HG03558 (cell line): ENCODE data around the gene TTC31.
"Not testable (repeated sequence)": the region's sequence is repeated elsewhere in the genome, so short reads cannot be mapped to it uniquely, and the experiment has no call there.

ENCODE experiments used
- ATAC-seq: cut with Tn5 transposase; IDR thresholded peaks from one replicate; pipeline ENCODE4 v1.9.1; 2021; ENCODE audit warnings: moderate number of reproducible peaks; ENCODE audit not compliant: unreplicated experiment; ENCODE audit errors: extremely low read depth

Gene TTC31

DNA sequence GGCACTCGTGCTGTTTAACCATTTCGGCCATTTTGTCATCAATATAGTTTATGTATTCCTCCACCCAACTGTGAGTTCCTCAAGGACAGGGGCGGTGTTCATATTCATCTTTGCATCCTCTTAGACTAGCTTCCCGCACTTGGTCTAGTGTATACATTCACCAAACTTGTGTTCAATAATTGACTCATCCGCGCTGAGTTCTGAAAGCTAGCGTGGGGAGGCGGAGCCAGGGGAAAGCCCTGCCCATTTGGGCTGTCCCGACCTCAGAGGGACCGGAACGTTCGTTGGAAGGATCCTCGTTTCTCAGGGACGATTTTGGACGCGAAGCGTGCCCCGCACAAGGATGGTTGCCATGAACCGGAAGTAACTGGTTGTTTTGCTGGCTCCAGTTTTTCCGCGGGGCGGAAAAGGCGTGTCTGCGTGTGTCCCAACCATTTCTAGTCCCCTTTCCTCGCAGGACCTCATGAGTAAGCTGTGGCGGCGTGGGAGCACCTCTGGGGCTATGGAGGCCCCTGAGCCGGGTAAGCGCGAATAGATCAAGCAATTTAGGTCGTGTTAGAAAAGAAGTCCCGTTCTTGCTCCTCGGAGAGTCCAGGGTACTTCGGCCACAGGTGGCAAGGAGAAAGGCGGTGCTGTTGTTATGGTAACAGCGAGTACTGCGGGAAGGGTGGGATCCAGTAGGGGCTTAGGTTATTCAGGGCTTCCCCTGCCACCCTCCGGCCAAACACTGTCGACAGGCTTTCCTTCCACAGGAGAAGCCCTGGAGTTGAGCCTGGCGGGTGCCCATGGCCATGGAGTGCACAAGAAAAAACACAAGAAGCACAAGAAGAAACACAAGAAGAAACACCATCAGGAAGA is 28.0 kb upstream of the TTC31 start, which contains the start of gene INO80B:
Gene INO80B, plus strand, starts transcription at position 434 of the 858 bp plus-strand sequence. Its CDS starts 30 bp downstream, at position 464.
- peak; percentile 43 for ATAC-seq

DNA sequence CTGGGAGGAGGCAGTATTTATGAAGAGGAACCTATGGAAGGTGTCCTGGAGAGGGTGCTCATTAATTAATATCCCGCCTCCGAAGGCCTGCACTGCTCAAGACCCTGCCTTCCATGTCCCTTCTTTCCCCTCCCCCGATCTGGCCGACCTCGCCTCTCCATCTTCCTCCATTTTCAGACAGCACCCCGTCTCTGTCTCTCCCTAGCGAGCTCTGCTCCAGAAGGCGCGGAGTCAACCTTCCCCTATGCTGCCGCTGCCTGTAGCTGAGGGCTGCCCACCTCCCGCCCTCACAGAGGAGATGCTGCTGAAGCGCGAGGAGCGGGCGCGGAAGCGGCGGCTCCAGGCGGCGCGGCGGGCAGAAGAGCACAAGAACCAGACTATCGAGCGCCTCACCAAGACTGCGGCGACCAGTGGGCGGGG is 25.7 kb upstream of the TTC31 start:
- ATAC-seq: no peak

DNA sequence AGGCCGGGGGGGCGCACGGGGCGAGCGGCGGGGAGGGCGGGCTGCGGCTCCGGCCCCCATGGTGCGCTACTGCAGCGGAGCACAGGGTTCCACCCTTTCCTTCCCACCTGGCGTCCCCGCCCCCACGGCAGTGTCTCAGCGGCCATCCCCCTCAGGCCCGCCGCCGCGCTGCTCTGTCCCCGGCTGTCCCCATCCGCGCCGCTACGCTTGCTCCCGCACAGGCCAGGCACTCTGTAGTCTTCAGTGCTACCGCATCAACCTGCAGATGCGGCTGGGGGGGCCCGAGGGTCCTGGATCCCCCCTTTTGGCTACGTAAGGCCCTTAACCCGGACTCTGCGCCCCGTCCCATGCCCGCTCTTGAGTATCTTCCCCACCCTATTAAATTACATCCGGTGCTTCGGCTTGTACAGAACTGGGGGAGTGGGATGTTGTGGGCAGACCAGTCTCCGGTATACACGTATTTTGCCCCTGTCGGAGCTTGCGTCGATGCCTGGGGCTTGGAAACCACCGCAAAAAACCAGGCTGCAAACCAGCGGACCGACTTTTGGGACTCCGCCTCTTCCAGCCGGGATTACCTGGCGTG is 25.2 kb upstream of the TTC31 start:
- no peak for ATAC-seq

DNA sequence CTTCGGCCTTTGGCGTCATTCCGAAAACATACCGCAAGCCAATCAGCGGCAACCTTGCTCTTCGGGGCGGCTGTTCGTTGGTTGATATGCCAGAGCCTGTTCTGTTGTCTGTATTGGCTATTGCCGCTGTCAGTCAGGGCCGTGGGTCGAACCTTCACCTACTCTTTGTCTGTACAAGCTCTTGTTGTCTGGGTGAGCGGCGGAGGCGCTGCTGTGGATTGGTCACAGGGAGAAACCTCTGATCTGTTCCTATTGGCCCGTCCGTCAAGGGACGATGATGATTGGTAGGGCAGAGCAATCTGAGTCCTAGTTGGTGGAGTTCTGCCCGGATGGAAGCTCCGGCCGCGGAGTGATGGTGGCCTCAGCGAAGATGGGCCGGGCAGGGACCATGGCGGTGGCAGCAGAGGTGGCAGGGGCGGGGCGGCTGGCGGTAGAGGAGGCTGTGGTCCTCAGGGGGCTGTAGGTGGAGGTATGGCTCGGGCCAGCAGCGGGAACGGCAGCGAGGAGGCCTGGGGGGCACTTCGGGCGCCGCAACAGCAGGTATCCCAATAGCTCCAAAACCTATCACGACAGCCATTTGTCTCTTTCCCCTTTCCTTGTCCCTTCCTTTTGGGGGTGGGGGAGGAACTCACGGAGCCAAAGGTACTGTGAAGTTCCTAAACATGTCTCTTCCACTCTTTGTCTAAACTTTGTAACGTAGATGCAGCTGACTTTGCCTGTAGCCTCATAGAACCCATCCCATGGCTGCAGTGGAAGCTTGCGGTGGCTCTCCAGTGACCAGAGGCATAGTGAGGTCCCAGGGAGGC is 24.5 kb upstream of the TTC31 start, which contains the start of gene WBP1:
Gene WBP1, plus strand, starts transcription at position 307 of the 806 bp plus-strand sequence. Its CDS starts 165 bp downstream, at position 472.
- peak; percentile 75 for ATAC-seq

DNA sequence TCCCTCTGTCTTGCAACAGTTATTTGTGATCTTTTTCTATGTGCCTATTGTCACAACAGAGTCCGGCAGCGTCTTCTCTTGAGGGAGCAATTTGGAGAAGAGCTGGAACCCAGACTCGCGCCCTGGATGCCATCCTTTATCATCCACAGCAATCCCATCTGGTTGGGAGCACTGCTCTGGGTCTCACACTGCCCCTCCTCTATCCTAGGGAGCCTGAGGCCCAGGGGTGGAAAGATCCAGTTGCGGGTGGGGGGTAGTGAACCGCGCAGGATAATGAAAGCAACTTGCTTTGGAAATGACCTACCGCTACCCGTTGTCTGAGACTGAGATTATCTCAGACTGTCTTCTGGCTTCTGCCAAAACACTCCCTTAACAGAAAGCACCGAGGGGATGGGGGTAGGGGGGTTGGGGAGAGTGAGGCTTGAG is 23.9 kb upstream of the TTC31 start:
- no peak for ATAC-seq

DNA sequence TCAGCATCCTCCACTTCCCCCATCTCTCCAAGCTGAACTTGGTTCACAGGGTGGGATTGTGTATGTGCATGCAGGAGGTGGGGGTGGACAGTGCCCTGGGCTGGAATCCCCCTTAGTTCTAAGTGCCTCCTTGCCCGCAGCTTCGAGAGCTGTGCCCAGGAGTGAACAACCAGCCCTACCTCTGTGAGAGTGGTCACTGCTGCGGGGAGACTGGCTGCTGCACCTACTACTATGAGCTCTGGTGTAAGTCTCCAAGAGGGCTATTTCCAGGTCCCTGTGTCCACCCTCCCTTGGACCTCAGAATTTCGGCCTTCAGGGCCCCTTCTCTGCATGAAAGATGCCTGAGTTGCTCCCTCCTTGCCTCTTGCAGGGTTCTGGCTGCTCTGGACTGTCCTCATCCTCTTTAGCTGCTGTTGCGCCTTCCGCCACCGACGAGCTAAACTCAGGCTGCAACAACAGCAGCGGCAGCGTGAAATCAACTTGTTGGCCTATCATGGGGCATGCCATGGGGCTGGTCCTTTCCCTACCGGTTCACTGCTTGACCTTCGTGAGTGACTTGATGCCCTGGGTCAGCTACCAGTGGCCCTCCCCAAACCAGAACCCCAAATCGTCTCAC is 23.3 kb upstream of the TTC31 start:
- ATAC-seq: not testable (repeated sequence)

DNA sequence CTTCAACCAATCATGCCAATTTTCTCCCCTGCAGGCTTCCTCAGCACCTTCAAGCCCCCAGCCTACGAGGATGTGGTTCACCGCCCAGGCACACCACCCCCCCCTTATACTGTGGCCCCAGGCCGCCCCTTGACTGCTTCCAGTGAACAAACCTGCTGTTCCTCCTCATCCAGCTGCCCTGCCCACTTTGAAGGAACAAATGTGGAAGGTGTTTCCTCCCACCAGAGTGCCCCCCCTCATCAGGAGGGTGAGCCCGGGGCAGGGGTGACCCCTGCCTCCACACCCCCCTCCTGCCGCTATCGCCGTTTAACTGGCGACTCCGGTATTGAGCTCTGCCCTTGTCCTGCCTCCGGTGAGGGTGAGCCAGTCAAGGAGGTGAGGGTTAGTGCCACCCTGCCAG is 22.7 kb upstream of the TTC31 start:
- ATAC-seq: not testable (repeated sequence)

DNA sequence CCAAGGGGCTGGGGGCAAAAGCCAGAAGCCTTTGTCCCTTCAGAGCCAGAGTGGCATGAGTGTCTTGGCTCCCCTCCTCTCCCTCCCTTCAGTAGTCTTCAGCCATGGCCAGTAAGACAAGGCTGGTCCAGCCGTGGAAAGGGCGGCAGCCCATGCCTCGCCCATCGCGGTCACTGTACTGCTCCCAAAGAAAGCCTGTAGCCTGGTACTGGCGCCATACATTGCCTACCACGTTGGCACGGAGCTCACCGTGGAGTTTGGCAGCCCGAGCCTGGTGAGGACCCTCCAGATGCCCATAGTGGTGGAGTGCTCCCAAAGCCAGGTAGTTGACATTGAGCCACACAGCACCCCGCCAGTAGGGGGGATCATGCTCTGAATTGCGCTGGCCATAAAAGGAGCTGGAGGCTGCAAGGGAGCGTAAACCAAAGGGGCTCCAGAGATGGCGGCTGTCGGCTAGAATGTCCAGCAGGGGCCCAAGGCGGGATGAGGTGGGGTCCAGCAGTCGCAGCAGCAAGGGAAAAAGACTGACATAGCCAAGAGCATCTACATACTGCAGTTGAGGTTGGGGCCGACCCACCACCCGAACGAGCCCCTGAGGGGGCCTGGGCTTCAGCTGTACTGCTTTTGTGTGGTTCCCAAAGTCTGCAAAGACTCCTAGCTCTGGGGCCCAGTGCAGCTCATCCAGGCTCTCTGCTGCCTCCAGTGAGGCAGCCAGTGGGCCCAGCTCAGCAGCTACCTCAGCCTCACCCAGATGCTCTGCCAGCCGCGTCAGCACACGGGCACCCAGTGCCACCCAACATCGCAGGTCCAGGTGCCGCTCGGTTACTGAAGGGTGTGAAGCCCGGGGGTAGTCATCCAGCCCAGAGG is 21.5 kb upstream of the TTC31 start:
- ATAC-seq: no peak

DNA sequence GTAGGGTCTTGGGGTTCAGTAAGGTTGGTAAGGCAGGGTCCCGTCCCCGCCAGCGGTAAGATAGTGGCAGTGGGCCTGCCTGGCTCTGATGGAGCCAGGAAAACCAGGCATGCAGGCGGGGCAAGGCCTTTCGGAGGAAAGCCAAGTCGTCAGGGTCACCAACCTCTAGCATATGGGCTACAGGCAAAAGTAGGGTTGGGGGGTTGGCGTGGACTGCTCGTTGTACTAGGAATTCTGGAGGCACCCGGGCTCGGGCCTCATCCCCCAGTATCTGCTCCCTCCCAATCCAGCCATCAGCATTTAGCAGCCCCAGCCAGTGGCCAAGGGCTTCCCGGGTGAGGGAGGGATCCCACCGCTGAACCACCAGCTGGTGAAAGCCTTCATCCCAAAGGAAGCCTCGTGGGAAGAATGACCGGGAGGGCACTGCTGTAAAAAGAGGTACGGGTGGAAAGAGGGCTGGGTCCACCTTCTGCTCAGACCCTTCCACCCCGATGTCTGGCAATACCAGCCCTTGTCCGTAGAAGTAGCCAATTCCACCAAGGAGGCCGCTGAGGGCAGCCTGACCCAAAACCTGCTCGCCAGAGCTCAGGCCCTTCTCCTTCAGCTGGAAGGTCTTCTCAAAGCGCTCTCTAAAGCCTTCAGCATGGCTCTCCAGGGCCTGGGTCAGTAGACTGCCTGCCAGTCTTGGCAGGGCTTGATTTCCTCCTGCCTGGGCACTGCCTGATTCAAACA is 20.7 kb upstream of the TTC31 start:
- ATAC-seq: no peak

DNA sequence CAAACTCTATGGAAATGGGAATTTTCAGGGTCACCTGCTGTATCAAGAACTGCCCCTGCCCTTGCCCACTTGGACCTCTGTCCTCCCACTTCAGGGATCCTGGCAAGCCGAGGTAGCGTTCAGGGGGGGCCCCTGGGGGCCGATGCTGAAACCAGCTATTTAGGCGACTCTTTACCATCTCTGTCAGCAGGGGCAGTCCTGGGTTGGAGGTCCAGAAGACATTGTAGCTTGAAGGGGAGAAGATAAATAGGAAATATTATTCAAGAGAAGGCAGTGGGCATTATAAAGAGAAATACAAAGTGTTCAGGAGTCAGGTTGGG is 20.1 kb upstream of the TTC31 start:
- ATAC-seq: no peak

DNA sequence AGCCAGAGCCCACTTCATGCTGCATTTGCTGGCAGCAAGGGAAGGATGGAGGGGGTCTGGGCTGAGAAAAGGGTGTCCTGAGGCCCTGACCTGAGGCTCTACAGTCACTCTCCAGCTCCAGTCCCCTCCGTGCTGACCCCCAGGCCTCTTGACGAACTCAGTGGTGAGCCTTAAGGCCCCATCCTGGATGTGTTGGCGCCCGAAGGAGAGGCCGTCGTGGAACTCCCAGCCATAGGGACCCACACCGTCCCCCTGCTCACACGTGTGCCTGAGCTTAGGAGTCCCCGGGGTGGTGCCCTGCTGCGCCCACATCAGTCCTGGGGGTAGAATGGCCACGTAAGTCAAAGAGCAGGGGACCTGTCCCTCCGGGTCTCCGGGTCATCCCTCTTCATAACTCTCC is 18.5 kb upstream of the TTC31 start:
- no peak for ATAC-seq

DNA sequence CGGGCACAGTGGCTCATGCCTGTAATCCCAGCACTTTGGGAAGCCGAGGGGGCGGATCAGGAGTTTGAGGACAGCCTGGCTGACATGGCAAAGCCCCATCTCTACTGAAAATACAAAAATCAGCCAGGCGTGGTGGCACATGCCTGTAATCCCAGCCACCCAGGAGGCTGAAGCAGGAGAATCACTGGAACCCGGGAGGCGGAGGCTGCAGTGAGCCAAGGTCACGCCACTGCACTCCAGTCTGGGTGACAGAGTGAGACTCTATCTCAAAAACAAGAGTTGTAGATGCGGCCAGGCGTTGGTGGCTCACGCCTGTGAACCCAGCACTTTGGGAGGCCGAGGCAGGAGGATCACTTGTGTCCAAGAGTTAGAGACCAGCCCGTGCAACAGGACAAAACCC is 12.1 kb upstream of the TTC31 start:
- ATAC-seq: not testable (repeated sequence)

DNA sequence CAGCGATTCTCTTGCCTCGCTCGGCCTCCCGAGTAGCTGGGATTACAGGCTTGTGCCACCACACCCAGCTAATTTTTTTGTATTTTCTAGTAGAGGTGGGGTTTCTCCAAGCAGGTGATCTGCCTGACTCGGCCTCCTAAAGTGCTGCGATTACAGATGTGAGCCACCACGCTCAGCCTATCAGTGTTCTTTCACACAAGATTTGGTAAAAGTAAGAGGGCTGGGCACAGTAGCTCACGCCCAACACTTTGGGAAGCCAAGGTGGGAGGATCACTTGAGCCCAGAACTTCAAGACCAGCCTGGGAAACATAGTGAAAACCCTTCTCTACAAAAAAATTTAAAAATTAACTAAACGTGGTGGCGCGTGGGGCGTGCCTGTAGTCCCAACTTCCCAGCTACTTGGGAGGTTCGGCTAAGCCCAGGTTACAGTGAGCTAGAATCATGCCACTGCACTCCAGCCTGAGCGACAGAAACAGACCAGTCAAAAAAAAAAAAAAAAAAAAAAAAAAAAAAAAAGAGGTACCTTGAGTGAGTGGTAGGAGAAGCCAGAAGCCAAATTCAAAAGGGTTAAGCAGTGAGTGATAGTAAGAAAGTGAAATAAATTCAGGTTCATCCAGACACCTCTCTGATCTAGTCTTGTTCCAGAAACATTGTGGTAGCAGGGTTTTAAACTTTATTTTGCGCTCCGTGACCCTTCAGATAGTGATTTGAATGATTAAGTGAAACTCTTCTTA is 11.4 kb upstream of the TTC31 start:
- no peak for ATAC-seq

DNA sequence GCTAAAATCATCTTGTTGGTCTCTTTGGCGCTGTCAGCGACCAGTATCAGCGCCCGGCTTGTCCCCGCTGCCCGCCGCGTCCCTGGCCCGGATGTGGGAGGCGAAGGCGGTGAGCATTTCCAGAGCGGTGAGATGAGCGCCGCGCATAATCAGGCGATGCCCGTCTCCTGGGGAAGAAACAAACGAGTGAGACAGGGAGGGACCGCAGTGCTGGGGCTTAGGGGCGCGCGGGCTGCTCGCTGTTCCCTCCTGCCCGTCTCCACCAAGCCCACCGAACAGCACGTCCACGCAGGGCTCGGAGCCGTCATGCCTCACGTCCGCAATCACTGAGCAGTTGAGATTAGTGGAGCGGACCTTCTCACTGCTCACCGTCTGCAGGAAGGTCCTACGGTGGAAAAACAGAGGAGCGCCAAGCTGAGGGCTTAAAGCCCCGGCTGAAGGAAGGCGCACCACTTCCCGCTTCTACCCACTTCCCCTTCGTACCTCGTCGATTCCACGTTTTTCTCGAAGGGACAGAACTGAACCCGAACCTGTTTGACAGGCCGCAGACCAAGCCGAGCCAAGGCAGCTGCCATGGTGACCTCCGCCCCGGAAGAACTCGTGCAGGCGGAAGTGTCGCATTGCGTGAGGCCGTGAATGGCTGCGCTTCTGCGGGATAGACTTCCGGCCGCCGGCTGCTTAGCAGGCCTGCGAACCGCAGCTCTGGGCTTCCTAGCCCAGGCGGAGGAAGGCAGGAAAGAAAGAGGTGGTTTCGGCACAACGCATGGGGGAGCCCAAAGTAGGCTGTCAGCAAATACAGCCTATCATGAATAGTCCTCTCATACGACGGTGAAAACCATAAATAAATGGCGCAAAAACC is 10.6 kb upstream of the TTC31 start, which contains the start of gene MRPL53:
Gene MRPL53, minus strand, starts transcription at position 595 of the 859 bp plus-strand sequence. Its CDS starts 20 bp downstream, at position 575.
- ATAC-seq: peak; percentile 57

DNA sequence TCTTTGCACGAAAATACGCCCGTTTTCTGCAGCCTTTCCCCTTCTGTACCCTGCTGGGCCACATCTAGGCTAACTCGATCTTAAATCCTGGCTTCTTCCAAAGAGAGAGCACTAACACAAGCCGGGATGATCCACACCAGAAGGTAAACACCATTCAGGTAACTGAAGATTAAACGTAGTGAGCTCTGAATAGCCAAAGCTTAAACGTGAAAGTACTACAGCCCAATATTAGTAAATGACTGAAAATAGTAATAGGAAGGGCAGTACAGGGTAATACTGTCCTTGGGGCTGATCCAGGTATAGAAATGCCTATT is 10.0 kb upstream of the TTC31 start:
- ATAC-seq: no peak

DNA sequence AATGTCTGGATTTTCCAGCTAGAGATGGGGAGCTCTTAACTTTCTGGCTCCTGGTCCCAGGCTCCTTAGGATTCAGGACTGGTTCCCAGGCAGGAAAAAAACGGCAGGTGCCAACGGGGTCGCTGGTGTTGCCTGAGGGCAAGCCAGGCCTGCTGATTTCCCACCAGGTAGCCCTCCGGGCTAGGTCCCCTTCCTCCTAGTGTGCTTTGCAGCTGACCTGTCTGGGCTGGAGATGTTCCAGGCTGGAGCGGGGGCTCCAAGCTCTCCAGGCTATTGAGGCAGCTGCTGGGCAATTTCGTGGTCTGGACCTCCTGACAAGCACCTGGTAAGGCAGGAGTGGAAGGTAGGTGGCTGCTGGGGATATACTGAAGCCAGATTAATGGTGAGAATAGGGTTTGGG is 8.4 kb upstream of the TTC31 start:
- ATAC-seq: no peak

DNA sequence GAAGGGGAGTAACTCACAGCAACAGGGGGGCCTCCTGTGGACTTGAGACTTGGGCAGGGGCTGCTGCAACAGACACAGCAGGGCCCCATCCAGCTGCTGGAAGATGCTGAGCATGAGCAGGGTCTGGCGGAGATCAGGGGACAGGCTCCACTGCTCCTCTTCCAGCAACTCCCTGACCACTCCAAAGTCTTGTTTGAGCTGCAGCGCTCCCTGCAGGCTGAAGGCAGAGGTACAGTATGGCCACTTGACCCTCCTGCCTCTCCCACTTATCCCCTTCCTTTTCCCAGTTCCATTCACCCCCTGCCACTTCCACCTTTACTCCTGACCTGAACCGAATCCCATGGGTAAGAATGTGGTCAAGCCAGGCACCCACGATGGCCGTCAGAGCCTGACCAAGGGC is 8.0 kb upstream of the TTC31 start:
- ATAC-seq: no peak
